GM21423 (cell line): ENCODE measurements around the gene SLTM.
"Not testable (repeated sequence)": the region's sequence is repeated elsewhere in the genome, so short reads cannot be mapped to it uniquely, and the experiment has no call there.

Source experiments
- ATAC-seq: cut with Tn5 transposase; IDR thresholded peaks from one replicate; pipeline ENCODE4 v1.9.1; 2021; ENCODE audit warnings: mild to moderate bottlenecking, moderate library complexity; ENCODE audit not compliant: unreplicated experiment

The SLTM gene

GRCh38 chr15:58929891-58930416 is 3.5 kb downstream of the SLTM start:
- ATAC-seq, result no peak

DNA sequence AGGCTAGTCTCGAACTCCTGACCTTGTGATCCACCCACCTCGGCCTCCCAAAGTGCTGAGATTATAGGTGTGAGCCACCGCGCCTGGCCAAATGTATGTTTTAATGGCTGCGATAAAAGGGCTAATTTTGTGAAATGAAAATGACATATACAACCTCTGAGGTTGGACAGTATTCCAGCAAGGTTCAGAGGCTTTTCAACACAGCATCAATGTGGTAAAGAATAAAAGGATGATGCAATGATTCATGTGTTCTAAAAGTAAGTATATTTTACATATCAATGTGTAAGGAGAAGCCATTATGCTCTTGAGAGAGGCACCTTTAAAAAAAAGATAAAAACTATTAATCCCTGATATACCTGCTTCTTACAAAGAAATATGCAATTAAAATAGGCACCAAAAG is 6.7 kb downstream of the SLTM start:
- ATAC-seq, result no peak

DNA sequence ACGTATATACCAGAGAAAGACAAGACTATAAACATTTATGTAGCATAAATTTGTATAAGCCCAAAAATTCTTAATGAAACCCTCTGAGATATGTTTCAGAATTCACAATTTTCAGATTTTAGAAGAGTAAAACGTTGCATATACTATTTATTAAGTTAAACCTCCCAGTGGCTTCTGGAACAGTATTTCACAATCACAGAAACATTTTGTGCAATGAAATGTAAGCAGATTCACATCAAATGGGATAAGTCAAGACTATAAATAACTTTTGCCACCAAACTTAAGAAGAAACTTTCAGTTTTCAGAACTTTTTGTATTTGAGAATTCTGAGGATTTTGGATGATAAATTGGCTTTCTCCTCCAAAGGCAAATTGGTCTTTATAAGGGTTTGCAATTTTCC is 9.2 kb downstream of the SLTM start:
- no peak for ATAC-seq

DNA sequence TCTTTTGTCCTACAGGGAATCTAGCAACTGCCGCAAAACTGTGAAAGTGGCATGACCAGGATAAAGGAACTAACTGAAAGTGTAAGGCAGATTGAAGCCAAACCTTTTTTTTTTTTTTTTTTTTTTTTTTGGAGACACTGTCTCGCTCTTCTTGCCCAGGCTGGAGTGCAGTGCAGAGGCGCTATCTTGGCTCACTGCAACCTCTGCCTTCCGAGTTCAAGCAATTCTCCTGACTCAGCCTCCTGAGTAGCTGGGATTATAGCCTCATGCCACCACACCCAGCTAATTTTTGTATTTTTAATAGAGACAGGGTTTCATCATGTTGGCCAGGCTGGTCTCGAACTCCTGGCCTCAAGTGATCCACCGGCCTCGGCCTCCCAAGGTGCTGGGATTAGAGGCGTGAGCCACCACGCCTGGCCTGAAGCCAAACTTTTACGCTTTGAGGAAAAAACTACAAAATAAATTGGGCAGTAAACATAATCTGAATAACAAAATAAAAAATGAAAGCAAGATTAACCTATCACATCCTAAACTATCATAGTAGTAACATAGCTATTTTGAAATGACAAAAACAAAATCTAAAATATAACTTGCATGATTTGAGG is 9.7 kb downstream of the SLTM start:
- no peak for ATAC-seq

DNA sequence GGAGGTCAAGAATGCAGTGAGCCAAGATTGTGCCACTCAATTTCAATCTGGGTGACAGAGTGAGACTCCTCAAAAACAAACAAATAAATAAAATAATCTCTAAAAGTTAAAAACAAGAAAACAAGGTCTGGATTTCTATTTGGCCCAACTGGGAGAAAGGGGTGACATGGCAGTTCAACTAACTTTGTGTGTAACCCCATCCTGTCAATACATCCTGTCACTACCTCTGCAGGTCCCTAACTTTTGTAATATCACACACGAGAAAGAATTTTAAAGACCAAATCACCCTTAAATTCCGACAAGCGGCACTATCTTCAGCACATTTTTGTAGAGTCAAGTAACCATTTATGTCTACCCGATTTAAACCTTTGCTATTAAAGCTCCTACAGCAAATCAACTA is 10.2 kb downstream of the SLTM start:
- no peak for ATAC-seq

DNA sequence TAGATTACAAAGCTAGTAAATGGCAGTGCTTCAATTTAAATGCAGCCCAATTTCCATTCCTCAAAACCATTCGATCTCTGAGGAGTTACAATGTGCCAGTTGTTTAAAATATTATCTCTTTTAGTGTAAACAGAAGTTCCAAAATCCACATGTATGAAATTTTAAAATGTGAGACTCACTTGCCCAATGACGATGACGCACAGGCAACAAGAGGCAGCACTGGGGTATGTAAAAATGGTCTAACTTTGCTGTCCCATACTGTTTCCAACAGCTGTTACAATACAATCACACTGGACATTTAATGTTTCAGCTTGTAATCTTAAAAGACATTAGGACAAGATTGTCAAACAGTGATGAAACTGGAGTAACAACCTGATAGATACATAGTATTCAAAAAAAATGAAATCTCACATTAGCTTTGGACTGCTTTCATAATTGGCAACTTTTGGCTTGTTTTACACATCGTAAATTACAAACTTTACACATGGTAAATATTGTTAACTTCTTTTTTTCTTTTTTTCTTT is 12.2 kb downstream of the SLTM start:
- no peak for ATAC-seq

DNA sequence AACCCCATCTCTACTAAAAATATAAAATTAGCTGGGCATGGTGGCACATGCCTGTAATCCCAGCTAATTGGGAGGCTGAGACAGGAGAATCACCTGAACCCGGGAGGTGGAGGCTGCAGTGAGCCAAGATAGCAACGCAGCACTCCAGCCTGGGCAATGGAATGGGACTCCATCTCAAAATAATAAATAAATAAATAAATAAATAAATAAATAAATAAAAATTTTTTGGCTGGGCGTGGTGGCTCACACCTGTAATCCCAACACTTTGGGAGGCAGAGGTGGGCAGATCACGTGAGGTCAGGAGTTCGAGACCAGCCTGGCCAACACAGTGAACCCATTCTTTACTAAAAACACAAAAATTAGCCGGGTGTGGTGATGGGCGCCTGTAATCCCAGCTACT is 13.0 kb downstream of the SLTM start:
- ATAC-seq, result not testable (repeated sequence)

- ATAC-seq, result no peak
Measured at GRCh38 chr15:58919232-58919631, 14.2 kb downstream of the SLTM start.

DNA sequence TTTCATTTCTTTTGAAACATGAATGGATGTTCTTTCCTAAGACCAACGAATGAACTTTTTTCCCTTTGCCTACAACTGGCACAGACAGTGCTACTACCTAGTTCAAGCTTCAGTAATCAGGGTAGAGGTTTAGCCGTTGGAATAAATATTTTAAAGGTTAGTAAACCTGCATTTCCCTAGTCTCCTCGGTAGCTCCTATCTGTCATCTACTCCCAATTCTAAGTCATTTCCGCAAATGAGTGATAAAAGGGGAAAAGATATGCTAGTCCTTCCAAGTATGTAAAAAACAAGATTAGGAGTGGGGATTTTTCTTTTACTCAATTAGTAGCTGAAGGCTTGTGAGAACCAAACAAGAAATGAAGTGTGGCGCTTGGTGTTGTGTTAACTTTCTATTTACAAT is 15.2 kb downstream of the SLTM start:
- ATAC-seq, result no peak

GRCh38 chr15:58917613-58918129 is 15.8 kb downstream of the SLTM start:
- ATAC-seq, result not testable (repeated sequence)

DNA sequence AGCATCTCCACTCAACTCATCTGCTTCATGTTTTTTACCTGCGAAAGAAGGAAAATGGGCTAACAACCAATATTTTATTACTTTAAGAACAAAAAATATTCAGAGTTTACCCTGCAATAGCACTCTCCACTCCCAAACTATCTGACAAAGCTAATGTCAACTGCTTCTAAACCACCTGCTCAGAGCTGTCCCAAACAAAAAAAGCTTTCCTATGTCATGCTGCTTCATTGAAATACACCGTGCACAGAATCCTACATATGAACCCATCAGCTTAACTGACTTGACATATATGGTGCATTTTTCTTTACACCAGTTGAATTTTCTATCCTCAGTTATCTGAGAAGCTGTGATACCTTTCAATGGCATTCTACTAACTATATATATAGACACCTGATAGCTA is 16.5 kb downstream of the SLTM start:
- no peak for ATAC-seq

GRCh38 chr15:58910456-58910855 is 23.0 kb downstream of the SLTM start:
- no peak for ATAC-seq

- ATAC-seq, result no peak
Measured at GRCh38 chr15:58909616-58910015, 23.9 kb downstream of the SLTM start.

DNA sequence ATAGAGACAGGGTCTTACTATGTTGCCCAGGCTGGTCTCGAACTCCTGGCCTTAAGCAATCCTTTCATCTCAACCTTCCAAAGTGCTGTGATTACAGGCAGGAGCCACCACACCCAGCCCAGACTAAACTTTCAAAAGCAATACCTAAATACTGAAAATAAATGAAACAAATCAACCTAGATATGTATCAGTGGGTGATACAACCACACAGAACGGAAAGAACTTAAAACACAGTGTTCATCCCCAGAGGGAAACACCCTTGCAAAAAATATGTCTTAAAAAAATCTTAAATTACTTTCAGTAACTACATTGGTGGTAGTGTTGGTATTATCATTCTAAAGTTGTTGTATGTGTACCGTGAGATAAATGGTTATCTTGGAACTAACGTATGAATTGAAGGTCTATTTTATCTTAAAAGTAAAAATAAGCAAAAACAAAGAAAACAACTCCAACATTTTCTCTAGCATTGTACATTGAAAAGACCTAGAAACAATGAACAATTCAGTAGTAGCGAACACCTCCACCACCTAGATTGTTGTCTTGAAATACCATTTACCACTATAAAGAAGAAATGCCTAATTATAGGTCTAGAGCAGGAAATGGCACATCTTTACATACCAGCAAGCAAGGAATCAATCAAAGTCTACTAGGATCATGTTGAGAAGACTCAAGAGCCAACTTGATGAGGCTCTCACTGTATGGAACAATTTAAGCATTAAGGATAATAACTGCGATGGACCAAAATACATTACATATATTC is 24.7 kb downstream of the SLTM start:
- no peak for ATAC-seq

DNA sequence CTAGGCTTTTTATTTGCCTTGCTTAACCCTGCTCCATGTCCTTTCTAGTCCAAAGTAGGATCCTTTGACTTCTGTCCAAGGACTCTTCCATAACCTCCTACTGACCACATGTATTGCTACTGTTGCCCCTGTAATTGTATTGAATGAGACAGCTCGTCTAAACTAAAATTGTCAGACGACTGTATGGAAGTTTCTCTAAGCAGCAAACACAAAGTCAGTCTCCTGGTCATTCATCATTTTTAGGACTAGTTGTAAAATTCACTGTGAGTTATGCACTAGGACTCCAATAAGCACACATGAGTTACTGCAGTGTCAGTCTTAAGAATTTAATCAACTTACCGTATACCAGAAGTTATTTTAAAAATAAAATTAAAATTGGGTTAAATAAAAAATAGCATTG is 32.8 kb downstream of the SLTM start:
- no peak for ATAC-seq

- ATAC-seq, result no peak
Measured at GRCh38 chr15:58898150-58898680, 35.3 kb downstream of the SLTM start.

GRCh38 chr15:58889363-58889762 is 44.1 kb downstream of the SLTM start:
- no peak for ATAC-seq

- no peak for ATAC-seq
Measured at GRCh38 chr15:58886921-58887320, 46.6 kb downstream of the SLTM start.

DNA sequence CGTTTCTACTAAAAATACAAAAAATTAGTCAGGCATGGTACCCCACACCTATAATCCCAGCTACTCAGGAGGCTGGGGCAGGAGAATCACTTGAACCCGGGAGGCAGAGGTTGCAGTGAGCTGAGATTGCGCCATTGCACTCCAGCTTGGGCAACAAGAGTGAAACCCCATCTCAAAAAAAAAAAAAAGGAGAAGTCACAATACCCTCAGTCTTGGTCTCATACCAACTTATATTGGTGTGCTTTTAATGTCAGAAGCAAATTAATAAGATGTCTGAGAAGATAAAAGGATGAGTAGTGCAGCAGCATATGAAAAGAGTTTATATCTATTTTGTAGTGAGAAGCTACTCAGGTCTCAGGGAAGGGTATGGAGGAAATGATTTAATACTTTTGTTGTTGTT is 49.6 kb downstream of the SLTM start:
- not testable (repeated sequence) for ATAC-seq

- no peak for ATAC-seq
Measured at GRCh38 chr15:58882243-58882642, 51.2 kb downstream of the SLTM start.

DNA sequence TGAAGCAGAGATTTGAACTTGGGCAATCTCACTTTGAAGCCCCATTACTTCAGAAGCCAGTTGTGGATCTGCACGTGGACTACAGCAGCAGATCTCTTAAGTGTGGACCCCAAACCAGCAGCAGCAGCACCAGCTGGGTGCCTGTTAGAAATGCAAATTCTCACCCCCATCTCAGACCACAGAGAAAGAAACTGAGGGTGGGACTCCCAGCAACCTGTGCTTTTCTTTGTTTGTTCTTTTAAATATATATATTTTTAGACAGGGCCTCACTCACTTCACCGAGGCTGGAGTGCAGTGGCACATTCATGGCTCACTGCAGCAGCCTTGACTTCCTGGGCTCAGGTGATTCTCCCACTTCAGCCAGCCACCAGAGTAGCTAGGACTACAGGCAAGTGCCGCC is 53.2 kb downstream of the SLTM start:
- no peak for ATAC-seq
